Limb (tissue), 2 donors: ENCODE measurements around the gene TCF3.
"Not testable (repeated sequence)": the region's sequence is repeated elsewhere in the genome, so short reads cannot be mapped to it uniquely, and the experiment has no call there.

Source experiments
- DNase-seq, 2 donors: peaks; one replicate each; pipeline ENCODE4 v3.0.0-alpha.2; 2016; ENCODE audit errors: extremely low spot score in 2 of 2

The TCF3 gene

DNA sequence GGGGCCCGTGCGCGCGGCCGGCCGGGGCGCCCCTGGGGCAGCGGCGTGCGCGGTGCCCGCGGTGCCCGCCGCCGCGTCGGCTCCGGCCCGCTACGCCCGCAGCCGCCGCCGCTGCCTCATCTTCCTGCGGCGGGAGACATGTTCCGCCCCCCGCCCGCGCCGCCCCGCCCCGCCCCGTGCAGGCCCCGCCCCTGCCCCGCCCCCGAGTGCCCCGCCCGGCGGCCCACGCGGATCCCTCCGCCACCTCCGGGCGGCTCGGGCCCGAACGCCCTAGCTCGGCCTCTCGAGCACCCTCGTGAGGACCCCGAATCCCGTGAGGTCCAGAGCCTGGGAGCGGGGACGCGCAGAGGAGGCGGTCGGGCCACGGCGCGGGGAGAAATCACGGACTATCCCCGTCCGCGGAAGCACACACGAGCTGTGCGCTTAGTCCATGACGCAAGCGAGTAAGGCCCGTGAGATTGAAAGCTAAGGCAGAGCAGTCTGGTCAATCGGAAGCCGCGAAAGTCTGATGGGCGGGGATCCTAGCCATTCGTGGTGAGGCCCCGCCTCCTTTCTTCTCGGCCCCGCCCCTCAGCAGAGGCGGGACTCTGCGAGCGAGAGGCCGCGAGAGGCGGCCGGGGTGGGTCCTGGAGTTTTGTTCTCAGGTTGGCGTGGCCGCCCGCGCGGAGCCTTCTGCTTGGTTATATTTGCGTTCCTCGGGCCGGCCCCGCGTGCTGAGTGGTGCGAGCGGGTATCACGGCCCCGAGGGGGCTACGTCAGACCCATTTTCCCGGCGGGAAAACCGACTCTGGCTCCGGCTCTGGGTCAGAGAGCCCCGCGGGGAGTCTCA is at the start of gene TCF3:
Gene TCF3, minus strand, starts transcription at position 145 of the 829 bp plus-strand sequence. CDS start 2,367 bp downstream, outside the sequence.
- peak; percentile 98 to 100 for DNase-seq

DNA sequence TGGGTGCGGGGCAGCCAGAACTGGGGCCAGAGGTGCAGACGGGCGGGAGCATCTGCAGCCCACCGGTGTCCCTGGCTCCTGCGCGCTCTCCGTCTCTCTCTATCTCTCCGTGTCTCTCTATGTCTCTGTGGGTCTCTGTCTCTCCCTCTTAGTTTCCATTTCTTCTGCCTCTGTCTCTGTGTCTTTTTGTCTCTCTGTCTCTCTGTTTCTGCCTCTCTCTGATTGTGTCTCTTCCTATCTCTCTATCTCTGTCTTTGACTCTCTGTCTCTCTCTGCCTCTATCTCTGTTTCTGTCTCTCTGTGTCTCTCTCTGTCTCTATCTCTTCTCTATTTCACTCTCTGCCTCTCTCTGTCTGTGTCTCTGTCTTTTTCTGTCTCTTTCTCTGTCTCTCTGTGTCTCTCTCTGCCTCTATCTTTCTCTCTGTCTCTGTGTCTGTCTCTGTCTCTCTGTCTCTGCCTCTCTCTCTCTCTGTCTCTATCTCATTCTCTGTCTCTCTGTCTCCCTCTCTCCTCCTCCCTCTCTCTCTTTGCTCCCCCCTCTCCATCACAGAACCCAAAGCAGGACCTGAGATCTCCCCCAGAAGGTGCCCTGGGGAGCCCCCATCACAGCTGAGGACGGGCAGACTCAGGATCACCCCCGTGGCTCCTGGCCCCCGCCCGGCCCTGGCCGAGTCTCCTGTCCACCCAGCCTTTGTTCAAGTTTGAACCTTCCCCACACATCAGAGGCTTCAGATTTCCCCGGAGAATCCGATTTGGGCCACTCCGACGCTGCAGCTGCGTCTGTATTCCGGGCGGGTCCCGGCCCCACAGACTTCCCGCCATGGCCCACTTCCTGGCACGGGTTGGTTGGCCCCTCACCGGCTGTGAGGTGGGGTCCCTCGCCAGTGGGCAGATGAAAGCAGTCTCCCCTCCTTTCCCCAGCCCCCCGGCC is 48.6 kb upstream of the TCF3 start:
- DNase-seq = no peak

DNA sequence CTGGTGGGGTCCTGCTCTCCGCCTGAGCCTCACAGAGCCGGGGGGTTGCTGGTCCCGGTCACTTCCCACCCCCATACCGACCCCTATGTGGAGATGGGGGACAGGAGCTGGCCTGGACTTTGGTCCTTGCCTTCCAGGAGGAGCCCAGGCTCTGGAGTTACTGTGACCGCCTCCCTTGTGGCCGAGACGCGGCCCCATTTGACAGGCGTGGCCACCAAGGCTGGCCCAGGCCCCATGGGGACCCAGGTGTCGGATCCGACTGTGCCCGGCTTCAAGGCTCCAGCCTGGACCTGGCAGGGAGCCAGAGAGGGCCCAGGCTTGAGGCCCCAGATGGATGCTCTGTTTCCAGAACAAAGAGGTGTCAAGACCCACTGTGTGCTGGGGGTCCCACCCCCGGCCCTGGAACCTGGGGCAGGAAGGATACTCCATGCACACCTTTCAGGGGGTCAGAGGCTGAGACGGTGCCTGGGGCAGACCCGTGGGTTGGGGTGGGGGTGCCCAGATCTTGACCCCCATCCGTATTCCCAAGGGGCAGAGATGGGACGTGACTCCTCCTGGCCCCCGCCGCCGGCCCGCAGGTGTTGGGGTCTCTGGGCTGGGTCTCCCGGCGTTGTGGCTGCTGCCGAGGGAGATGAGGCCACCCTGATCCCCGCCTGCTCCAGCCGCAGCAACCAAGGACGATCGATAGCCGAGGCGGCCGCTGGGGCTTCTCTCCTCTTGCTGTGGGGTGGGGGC is 47.8 kb upstream of the TCF3 start:
- no peak for DNase-seq

DNA sequence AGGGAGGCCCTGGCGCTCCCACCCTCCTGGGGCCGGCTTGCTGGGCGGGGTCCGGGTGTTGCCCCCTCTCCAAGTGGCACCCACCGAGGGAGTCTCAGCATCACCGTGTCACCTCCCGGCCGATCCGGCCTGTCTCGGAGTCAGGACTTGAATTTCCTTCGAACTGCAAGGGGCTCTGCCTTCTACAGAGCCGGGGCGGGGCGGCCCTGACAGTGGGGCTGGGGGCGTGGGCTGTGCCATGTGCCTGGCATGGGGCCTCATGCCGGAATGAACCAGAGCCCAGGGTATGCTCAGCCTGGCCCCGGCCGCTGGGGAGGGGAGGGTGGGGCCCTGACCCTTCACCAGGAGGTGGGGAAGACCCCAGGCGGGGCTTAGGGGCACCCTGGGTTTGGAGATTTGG is 47.0 kb upstream of the TCF3 start:
- DNase-seq = no peak

DNA sequence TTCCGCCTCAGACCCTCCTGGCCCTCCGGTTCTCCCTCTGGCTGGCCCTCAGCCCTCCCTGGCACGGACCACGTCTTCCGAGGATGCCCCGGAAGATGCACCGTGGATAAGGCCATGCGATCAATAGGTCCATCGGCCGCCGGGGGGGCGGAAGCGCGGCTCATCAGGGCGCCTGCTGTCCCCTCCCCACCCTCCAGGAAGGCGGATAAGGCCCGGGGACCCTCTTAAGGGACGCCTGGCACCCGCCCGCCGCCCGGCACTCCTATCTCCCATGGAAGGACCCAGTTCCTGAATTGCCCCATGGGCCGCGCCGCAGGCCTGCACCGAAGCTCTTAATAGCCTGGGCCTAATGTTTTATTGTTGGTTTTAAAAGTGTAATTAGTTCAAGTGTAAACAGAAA is 46.2 kb upstream of the TCF3 start:
- no peak for DNase-seq

DNA sequence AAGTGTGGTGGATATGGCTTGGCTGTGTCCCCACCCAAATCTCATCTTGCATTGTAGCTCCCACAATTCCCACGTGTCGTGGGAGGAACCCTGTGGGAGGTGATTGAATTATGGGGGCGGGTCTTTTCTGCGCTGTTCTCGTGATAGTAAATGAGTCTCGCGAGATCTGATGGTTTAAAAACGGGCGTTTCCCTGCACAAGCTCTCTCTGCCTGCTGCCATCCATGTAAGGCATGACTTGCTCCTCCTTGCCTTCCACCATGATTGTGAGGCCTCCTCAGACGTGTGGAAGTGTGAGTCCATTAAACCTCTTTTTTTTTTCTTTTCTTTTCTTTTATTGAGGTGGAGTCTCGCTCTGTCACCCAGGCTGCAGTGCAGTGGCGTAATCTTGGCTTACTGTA is 43.1 kb upstream of the TCF3 start:
- not testable (repeated sequence) for DNase-seq

DNA sequence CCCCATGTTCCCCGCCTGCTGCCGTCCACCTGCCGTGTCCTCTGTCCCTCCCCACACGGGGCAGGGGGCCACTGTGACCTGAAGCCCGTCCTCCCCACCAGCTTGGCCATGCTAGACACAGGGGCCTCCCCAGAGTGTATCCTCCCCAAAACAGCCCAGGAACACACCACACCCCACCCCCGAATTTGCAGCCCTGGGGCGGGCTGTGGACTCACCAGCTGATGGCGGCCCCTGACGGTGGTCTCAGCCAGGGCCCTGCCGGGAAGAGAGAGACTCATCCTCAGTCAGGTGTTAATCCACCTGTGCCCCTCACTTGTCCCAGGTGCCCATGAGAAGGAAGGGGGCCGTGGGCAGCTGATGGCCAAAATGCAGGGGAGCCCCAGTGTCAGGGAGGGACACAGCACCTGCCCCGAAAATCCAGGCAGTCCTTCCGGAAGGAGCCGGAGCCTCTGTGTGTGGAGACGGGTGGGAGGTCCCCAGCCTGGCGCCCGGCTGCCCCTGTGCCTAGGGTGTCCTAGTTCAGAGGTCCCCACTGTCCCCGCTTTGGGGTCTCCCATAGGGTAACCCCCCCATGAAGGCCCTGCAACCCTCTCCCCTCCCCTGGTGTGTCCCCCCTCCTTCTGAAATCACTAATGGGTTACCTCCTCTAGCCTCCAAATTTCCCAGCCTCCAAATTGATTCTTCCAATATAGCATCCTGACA is 39.3 kb upstream of the TCF3 start:
- DNase-seq = no peak

DNA sequence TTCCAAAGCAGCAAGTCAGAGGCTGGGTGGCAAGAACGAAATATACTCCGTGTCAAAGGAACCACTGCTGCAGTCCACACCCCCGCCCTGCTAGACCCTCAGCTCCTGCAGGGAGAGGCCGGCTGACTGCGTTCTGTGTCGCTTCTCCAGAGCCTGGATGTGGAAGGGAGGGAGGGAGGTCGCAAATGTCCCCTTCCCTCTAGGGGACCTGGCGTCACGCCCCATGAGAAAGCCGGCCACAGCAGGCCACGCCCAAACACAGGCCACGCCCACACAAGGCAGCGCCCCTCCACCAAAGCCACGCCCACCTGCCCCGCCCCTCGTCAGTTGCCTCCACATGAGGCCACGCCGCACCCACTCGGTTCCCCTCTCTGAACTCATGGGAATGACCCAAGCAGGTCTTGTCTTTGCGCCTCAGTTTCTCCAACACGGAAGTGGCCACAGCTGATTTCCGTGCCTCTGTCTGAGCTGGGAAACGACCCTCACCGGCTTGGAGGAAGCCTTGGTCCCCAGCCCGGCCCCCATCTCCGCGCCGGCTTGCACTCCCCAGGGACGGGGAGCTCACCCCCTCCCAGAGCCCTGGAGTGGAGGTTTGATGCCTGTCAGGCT is 38.4 kb upstream of the TCF3 start:
- DNase-seq = no peak

DNA sequence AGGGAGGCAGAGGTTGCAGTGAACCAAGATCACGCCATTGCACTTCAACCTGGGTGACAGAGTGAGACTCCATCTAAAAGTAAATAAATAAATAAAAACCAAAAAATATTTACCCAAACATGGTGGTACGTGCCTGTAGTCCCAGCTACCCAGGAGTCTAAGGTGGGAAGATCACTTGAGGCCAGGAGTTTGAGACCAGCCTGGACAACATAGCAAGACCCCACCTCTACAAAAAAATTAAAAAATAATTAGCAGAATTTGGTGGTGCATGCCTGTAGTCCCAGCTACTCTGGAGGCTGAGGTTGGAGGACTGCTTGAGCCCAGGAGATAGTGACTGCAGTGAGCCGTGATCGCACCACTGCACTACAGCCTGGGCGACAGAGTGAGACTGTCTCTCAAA is 33.4 kb upstream of the TCF3 start:
- not testable (repeated sequence) for DNase-seq

DNA sequence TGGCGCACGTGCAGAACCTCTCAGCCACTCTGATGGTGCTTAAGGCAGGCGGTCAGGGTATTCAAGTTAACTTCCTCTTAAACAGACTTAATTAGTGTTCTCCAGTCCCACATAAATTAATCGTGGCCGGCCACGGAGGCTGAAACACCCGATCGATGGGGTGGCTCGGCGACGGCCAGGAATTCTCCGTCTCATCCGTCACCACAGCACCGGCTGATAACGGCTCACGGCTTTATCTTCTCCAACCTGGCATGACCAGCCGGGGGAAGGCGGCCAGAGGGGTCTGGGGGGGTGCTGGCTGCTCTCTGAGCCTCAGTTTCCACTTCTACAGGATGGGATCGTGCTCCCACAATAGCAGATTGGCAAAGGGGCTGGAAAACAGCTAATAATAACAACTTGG is 32.6 kb upstream of the TCF3 start:
- no peak for DNase-seq

DNA sequence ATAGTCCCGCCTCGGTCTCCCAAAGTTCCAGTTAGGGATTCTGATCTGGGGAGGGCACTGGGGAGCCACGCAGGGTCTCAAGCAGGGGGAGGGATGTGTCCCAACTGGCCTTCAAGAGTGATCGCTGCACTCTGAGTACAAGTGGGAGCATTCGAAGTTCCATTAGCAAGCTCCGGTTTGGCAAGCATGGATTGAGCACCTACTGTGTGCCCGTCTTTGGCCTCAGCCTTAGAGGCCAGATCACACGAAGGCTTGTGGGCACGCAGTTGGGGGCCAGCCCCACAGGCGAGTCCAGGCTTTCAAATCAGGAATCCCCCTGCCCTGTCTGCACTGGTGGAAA is 32.1 kb upstream of the TCF3 start:
- no peak for DNase-seq

DNA sequence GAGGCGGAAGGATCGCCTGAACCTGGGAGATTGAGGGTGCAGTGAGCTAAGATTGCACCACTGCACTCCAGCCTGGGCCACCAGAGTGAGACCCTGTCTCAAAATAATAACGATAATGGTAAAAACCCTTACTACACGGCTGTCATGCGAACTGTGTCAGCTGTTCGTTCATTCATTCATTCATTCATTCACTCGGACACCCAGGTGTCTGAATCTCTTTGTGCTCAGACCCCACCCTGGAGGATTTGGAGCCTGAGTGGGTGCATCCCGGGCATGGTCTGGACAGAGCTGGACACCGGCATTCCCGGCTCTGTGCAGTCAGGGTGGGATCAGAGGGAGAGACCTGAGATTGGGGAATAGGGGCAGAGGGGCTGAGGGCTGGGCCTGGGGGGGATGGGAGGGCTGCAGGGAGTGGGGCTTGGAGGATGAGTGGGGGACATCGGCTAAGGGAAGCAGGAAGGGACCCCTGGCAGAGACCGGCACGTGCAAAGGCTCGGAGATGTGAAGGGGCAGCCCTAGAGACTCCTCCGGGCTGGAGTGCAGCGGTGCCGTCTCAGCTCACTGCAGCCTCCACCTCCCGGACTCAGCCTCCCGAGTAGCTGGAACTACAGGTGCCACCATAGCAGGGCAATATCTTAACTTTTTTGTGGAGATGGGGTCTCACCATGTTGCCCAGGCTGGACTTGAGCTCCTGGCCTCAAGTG is 31.6 kb upstream of the TCF3 start:
- DNase-seq = no peak

DNA sequence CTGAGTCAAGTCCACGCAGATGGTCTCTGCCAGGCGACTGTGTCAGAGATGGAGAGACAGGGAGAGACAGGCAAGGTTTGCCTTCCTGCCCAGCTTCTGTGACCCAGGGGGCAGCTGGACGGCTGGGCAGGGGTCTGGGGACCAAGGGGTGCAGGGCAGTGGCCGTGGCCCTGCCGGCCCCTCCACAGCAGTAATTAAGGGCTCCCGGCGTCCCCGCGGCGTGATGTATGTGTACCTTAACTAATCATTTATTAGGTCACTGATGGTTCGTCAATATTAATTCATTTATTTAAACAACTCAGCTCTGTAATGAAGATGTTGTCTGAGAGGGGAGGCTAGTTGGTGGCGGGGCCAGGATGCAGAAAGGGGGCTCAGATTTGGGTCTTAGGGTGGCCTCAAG is 28.6 kb upstream of the TCF3 start:
- no peak for DNase-seq

DNA sequence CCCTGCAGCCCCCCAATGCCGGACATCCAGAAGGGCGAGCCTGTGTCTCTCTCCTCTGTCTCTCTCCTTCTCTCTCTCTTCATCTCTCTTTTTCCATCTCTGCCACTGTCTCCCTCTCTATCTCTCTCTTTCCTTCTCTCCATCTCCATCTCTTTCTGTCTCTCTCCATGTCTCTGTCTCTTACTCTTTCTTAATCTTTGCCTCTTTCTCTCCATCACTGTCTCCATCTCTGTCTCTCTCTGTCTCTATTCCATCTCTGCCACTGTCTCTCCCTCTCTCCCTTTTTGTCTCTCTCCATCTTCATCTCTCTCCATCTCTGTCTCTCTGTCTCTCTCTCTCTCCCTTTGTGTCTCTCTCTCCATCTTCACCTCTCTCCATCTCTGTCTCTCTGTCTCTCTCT is 25.7 kb upstream of the TCF3 start:
- DNase-seq = no peak

DNA sequence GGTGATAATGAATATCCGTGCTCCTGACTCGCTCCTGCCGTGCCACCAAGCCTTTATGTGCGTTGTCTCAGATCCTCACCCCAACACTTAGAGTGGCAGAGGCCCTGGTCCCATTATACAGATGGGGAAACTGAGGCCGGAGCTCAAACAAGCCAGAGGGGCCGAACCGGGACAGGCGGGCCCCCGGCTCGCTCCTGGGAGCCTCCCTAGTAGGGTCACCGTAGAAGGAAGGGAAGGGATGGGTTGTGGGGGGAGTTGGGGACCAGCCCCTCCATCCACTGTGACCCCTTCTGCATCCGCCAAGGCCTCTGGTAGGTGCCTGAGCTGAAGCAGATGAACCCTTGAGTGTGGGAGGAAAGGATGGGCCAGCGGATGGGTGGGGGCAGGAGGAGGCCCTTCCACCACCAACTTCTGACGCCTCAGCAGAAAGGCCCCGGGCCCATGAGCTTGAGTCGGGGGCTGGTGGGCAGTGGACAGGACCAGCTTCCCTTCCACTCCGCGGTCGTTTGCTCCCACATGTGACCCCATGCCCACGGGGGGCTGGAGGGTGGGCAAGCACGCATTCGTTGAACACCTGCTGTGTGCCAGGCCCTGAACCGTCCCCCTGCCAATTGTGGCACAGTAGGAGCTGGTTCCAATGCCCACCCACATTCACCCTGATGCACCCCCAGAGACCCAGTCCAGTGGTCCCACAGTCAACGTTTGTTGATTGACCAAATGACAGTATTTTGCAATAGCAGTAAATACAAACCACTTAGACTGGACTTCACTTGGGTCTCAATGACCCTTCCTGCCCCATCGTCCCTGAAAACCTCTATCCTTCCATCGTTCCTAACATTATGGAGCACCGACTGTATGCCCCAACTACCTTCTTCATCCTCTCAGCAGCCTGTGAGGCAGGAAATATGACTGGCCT is 24.2 kb upstream of the TCF3 start:
- no peak for DNase-seq

DNA sequence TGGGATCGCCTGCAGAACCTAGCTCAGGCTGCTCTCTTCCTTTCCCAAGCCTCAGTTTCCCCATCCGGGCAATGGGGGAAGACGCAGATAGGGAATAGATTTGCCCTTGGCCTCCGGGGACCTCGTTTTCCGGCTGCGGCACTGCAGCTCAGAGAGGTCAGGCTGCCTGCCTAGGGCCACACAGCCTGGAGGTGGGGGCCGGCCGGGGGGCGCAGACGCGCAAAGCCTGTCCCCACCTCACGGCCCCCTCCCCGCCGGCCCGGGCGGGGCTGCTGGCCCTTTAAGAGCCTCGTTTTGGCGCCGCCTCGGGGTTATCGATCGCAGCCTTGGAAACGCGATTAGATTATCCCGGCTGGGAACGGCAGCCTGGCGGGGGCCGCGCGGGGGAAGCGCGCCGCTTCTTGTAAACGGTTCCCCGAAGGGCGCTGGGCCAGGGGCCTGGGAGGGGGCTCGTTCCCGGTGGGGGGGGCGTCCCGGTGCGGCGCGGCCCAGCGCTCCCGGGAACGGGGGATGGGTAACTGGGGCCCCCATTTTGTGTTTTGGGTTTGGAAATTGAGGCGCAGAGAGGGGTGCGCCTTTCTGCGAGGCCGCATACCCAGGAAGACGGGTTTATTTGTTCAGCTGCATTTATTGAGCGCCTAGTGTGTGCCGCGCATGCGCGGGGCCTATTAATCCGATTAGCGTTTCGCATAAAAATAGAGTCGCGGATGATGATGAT is 23.4 kb upstream of the TCF3 start:
- DNase-seq = no peak

DNA sequence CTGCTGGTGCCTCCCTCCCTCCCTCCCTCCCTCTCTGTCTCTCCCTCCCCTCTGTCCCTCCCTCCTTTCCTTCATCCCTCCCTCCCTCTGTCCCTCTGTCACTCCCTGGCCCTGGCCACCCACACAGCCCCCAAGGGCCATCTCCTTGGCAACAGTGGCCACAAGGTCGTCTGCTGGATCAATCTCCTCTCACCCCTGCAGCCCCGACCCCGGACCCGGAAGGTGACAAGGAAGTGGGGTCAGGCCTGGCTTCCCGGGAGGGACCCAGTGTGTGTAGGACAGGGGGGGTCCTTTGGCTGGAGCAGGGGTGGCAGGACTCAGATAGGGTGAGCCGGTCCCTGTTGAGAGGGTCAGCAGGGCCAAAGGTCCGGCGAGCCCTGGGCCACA is 21.9 kb upstream of the TCF3 start:
- no peak for DNase-seq

DNA sequence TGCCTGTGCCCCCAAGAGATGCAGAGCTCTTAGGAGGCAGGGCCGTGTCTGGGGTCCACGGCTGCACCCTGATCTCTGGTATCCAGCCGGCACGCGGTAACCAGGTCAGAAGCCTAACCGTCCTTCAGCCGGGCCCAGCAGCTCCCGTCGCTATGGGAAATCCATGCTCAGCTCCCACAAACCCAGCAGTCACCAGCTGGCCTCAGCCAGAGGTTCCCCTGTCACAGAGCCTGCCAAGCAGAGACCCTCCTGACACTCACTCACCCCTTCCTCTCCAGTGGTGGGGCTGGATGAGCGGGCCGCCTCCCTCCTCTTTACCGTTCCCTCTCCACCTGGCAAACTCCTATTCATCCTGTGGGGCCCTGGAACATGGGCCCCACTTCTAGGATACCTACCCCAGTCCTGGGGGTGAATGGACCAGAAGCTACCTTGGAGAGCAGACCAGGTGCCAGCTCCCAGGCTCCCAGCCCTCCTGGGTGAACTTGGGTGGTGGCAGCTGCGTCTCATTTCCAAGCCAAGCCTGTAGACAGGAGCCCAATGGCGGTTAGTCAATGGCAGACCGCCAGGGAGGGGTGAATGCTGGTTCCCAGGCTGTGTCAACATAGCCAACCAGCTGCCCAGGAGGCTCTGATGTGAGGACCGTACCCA is 21.4 kb upstream of the TCF3 start:
- DNase-seq = no peak
